ENCODE data around the gene RAX2.

RAX2 gene

GRCh38 chr19:3782330-3782729 is 10.3 kb upstream of the RAX2 start:
- Histone ChIP-seq H3K9ac (ENCODE audit: low read length) (no peak overlapping the region), H3K4me3 (ENCODE audit: low read length) (no peak overlapping the region), H3K9me3 (ENCODE audit: control insufficient read depth, low read length) (no peaks in the 10 kb centered on the region), H3K36me3 (ENCODE audit: control insufficient read depth, insufficient read depth, low read length) (no peaks in the 10 kb centered on the region), H3K27me3 (ENCODE audit: control insufficient read depth, insufficient read depth, low read length) (peaks cover 25% of the 10 kb centered on the region), H3K4me1 (ENCODE audit: control insufficient read depth, insufficient read depth, low read length) (no peaks in the 10 kb centered on the region)

DNA sequence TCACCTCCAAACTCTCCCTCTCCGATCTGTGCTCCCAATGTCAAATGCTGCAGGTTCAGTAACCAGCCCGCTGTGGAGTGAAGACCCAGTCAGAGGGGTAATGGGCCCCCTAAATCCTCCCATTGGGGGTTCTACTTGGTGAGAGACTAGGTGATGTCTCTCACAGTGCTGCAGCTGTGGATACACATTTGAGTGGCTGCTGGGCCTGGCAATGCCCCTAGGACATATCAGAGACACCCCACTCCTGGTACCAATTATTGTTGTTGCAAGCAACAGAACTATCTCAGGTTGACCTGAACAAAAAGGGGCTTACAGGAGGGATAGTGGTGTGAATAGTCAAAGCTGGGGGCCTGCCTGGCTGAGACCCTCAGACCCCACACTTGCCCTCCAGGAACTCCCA is 9.6 kb upstream of the RAX2 start:
- H3K4me1 ChIP-seq (ENCODE audit: control insufficient read depth, insufficient read depth, low read length), result no peaks in the 10 kb centered on the region

DNA sequence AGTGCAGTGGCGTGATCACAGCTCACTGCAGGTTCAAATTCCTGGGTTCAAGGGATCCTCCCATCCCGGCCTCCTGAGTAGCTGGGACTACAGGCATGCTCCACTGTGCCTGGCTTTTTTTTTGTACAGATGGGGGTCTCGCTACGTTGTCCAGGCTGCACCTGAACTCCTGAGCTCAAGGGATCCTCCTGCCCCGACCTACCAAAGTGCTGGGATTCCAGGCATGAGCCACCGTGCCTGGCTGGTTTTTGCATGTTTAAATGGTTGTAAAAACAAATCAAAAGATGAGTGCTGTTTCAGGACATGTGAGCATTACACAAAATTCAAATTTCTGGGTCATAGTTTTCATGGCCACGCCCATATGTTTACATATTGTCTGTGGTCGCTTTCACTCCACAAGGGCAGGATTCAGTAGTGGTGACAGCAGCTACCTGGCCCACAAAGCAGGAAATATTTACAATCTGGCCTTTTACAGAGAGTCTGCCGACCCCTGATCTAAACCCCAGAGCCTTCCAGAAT is 8.8 kb upstream of the RAX2 start:
- H3K4me3 ChIP-seq (ENCODE audit: low read length), result no peak overlapping the region
- no peaks in the 10 kb centered on the region for H3K4me1 ChIP-seq (ENCODE audit: control insufficient read depth, insufficient read depth, low read length)
- no peaks in the 10 kb centered on the region for H3K9me3 ChIP-seq (ENCODE audit: control insufficient read depth, low read length)
- no peak overlapping the region for H3K9ac ChIP-seq (ENCODE audit: low read length)
- no peaks in the 10 kb centered on the region for H3K36me3 ChIP-seq (ENCODE audit: control insufficient read depth, insufficient read depth, low read length)
- H3K27me3 ChIP-seq (ENCODE audit: control insufficient read depth, insufficient read depth, low read length), result peaks cover 18% of the 10 kb centered on the region

More for the DNA sequence above, 9.6 kb upstream of the RAX2 start:
- no peak overlapping the region for H3K4me3 ChIP-seq (ENCODE audit: low read length)
- no peaks in the 10 kb centered on the region for H3K9me3 ChIP-seq (ENCODE audit: control insufficient read depth, low read length)
- H3K27me3 ChIP-seq (ENCODE audit: control insufficient read depth, insufficient read depth, low read length), result peaks cover 21% of the 10 kb centered on the region
- H3K9ac ChIP-seq (ENCODE audit: low read length), result no peak overlapping the region
- H3K36me3 ChIP-seq (ENCODE audit: control insufficient read depth, insufficient read depth, low read length), result no peaks in the 10 kb centered on the region

GRCh38 chr19:3778899-3779723 is 7.1 kb upstream of the RAX2 start:
- no peaks in the 10 kb centered on the region for H3K9me3 ChIP-seq (ENCODE audit: control insufficient read depth, low read length)
- no peak overlapping the region for H3K4me3 ChIP-seq (ENCODE audit: low read length)
- H3K9ac ChIP-seq (ENCODE audit: low read length), result no peak overlapping the region
- no peaks in the 10 kb centered on the region for H3K4me1 ChIP-seq (ENCODE audit: control insufficient read depth, insufficient read depth, low read length)
- H3K27me3 ChIP-seq (ENCODE audit: control insufficient read depth, insufficient read depth, low read length), result peaks cover under 1% of the 10 kb centered on the region
- H3K36me3 ChIP-seq (ENCODE audit: control insufficient read depth, insufficient read depth, low read length), result no peaks in the 10 kb centered on the region

DNA sequence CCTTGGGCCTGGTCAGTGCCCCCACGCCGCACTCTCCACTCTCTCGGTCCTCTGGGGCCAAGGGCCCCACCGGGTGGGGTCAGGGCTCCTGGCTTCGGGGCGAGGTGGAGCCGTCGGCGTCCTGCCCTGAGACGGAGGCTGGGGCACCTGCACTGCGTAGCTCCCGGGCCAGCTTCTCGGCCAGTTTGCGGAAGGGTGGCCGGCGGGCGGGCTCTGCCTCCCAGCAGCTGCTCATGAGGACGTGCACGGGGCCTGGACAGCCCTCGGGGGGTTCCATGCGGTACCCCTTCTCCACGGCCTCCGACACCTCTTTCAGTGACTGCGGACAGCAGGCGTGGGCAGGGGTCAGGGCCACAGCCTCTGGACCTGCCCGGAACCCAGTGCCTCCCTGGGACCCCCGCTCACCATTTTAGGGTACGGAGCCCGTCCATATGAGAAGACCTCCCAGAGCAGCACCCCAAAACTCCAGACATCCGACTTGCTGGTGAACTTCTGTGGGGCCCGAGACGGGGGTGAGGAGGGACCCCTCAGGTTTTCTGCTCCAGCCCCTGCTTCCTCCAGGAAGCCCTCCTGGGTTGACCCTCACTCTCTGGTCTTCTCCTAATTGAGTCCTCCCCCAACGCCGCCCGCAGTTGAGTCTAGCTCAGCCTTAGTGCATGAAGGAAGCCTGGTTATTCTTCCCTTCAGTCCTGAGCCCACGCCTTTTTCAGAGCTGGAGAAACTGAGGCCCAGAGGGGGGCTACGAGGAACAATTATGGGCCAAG is 6.3 kb upstream of the RAX2 start:
- H3K27me3 ChIP-seq (ENCODE audit: control insufficient read depth, insufficient read depth, low read length), result no peaks in the 10 kb centered on the region
- no peak overlapping the region for H3K9ac ChIP-seq (ENCODE audit: low read length)
- H3K9me3 ChIP-seq (ENCODE audit: control insufficient read depth, low read length), result no peaks in the 10 kb centered on the region
- H3K4me3 ChIP-seq (ENCODE audit: low read length), result no peak overlapping the region
- H3K4me1 ChIP-seq (ENCODE audit: control insufficient read depth, insufficient read depth, low read length), result no peaks in the 10 kb centered on the region
- H3K36me3 ChIP-seq (ENCODE audit: control insufficient read depth, insufficient read depth, low read length), result no peaks in the 10 kb centered on the region

DNA sequence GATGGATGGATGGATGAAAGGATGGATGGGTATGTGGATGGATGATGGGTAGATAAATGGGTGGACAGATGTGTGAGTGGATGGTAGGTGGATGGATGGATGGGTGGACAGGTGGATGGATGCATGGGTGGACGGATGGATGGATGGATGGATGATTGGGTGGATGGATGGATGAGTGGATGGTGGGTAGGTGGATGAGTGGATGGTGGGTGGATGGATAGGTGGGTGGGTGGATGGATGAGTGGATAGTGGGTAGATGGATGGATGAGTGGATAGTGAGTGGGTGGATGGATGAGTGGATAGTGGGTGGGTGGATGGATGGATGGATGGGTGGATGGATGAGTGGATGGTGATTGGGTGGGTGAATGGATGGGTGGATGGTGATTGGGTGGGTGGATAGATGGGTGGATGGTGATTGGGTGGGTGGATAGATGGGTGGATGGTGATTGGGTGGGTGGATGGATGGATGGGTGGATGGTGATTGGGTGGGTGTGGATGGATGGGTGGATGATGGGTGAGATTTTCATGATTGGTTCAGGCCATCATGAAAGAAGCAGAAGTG is 4.5 kb upstream of the RAX2 start:
- Histone ChIP-seq H3K4me1 (ENCODE audit: control insufficient read depth, insufficient read depth, low read length) (no peaks in the 10 kb centered on the region), H3K36me3 (ENCODE audit: control insufficient read depth, insufficient read depth, low read length) (no peaks in the 10 kb centered on the region), H3K4me3 (ENCODE audit: low read length) (no peak overlapping the region)

DNA sequence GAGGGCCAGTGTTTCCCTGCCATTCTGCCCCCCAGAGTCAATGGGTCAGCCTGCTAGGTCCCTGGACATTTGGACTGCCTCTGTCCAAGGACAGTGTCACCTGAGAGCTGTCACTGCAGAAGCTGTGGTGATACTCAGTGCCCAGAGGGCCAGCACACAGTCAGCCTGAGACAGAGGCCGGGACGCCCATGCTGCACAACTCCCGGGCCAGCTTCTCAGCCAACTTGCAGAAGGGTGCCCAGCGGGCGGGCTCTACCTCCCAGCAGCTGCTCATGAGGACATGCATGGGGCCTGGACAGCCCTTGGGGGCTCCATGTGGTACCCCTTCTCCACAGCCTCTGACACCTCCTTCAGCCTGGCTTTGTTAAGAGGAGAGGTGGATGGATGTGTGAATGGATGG is 3.8 kb upstream of the RAX2 start:
- H3K27me3 ChIP-seq (ENCODE audit: control insufficient read depth, insufficient read depth, low read length), result no peaks in the 10 kb centered on the region
- H3K36me3 ChIP-seq (ENCODE audit: control insufficient read depth, insufficient read depth, low read length), result no peaks in the 10 kb centered on the region
- no peak overlapping the region for H3K9ac ChIP-seq (ENCODE audit: low read length)
- no peaks in the 10 kb centered on the region for H3K4me1 ChIP-seq (ENCODE audit: control insufficient read depth, insufficient read depth, low read length)
- no peaks in the 10 kb centered on the region for H3K9me3 ChIP-seq (ENCODE audit: control insufficient read depth, low read length)
- no peak overlapping the region for H3K4me3 ChIP-seq (ENCODE audit: low read length)

More for the DNA sequence above, 4.5 kb upstream of the RAX2 start:
- Histone ChIP-seq H3K9me3 (ENCODE audit: control insufficient read depth, low read length) (no peaks in the 10 kb centered on the region), H3K27me3 (ENCODE audit: control insufficient read depth, insufficient read depth, low read length) (no peaks in the 10 kb centered on the region), H3K9ac (ENCODE audit: low read length) (no peak overlapping the region)

GRCh38 chr19:3775374-3775711 is 3.3 kb upstream of the RAX2 start:
- no peaks in the 10 kb centered on the region for H3K27me3 ChIP-seq (ENCODE audit: control insufficient read depth, insufficient read depth, low read length)
- no peaks in the 10 kb centered on the region for H3K4me1 ChIP-seq (ENCODE audit: control insufficient read depth, insufficient read depth, low read length)
- H3K9me3 ChIP-seq (ENCODE audit: control insufficient read depth, low read length), result no peaks in the 10 kb centered on the region
- H3K4me3 ChIP-seq (ENCODE audit: low read length), result no peak overlapping the region
- no peaks in the 10 kb centered on the region for H3K36me3 ChIP-seq (ENCODE audit: control insufficient read depth, insufficient read depth, low read length)
- no peak overlapping the region for H3K9ac ChIP-seq (ENCODE audit: low read length)

DNA sequence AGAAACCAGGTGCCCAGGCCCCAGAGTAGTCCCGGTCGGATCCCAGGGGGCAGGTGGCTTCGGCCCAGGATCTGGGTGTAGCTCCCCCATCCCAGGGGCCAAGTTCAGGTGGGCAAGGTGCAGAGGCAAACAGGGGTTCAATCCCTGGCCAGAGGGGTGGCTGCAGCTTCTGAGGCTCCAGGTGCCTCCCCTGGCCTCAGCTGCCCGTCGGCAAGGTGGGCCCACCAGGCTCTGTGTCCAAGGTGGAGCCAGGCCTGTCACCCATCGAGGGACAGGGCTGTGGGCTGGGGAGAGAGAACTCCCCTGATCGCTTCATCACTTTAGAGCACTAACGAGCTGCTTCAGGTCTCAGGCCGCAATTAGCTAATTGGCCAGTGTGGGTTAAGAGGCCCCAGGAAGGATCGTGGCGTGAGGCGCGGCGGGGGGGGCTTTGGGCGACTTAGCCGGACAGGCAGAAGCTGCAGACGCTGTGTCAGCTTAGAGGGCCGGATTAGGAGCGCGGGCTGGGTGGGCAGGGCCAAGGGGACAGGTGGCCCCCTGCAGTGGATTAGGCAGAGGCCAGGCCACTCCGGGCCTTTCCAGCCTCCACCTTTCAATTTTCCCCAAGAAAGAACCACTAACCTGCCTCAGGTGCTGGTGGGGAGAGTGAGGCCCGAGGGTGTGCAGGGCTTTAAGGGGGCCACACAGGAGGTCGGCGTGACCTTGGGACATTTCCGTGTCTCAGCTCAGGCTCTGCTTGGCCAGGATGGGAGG is 2.8 kb upstream of the RAX2 start:
- Histone ChIP-seq H3K9ac (ENCODE audit: low read length) (no peak overlapping the region), H3K27me3 (ENCODE audit: control insufficient read depth, insufficient read depth, low read length) (no peaks in the 10 kb centered on the region)

DNA sequence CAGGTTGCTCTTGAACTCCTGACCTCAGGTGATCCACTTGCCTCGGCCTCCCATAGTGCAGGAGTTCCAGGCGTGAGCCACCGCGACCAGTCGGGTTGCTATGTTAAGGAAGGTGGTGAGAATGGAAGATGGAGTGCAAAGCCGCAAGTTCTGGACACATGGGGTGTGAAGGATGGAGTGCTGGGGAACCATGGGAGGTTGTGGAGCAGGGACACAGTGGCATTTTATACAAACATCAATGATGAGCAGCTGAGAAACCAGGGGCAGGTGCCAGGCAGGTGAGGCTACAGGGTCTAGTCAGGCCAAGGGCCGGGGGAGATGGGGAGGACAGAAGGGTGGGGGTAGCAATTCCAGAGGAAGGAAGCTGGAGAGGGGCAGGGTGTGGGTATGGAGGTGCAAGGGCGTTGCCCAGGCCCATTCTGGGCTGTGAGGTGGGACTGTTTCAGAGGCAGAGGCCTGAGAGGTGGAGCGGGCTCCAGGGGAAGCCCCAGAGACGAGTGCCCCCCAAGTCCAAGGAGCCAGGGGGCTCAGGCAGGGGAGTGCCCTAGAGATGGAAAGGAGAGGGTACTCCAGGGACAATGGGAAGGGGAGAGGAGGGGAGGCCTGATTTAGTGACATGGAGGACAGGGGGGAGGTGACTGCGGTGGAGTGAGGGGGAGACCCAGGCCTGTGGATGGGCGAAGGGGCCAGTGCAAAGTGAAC is 1.9 kb upstream of the RAX2 start:
- H3K36me3 ChIP-seq (ENCODE audit: control insufficient read depth, insufficient read depth, low read length), result no peaks in the 10 kb centered on the region
- H3K4me1 ChIP-seq (ENCODE audit: control insufficient read depth, insufficient read depth, low read length), result no peaks in the 10 kb centered on the region
- no peaks in the 10 kb centered on the region for H3K27me3 ChIP-seq (ENCODE audit: control insufficient read depth, insufficient read depth, low read length)
- H3K4me3 ChIP-seq (ENCODE audit: low read length), result no peak overlapping the region
- H3K9ac ChIP-seq (ENCODE audit: low read length), result no peak overlapping the region
- H3K9me3 ChIP-seq (ENCODE audit: control insufficient read depth, low read length), result no peaks in the 10 kb centered on the region

More for the DNA sequence above, 2.8 kb upstream of the RAX2 start:
- H3K9me3 ChIP-seq (ENCODE audit: control insufficient read depth, low read length), result no peaks in the 10 kb centered on the region
- no peaks in the 10 kb centered on the region for H3K36me3 ChIP-seq (ENCODE audit: control insufficient read depth, insufficient read depth, low read length)
- H3K4me3 ChIP-seq (ENCODE audit: low read length), result no peak overlapping the region
- no peaks in the 10 kb centered on the region for H3K4me1 ChIP-seq (ENCODE audit: control insufficient read depth, insufficient read depth, low read length)

Data from mucosa of stomach (tissue), 1 donor.